ENCODE measurements around the gene TBX15.

- TF ChIP-seq POLR2A (IDR thresholded peaks at IDR 0.05): no peak
- TF ChIP-seq CTCF (IDR thresholded peaks at IDR 0.05): no peak
Measured at GRCh38 chr1:119002028-119002686, 14.0 kb upstream of the TBX15 start.
